Suprapubic skin (tissue), 4 donors: ENCODE data around the gene SGO2. TPM values are rescaled to one million over a fixed set of nuclear protein-coding genes. Genes with fewer than 3 reads are reported as not detected.
"Not testable (repeated sequence)": the region's sequence is repeated elsewhere in the genome, so short reads cannot be mapped to it uniquely, and the experiment has no call there.

Experiments used
- DNase-seq, 2 donors: peaks; one replicate each; pipeline ENCODE4 v3.0.0-alpha.2; 2019; ENCODE audit warnings: low spot score in 2 of 2
- H3K27ac ChIP-seq: fragments of 200-600 bp; sonication (generic); one replicate; pipeline ENCODE4 v1.5.1; 2019
- H3K27me3 ChIP-seq: fragments of 200-600 bp; sonication (generic); one replicate; pipeline ENCODE4 v1.5.1; 2019
- H3K36me3 ChIP-seq: fragments of 200-600 bp; sonication (generic); one replicate; pipeline ENCODE4 v1.5.1; 2019
- H3K4me1 ChIP-seq: fragments of 200-600 bp; sonication (generic); one replicate; pipeline ENCODE4 v1.5.1; 2019
- H3K4me3 ChIP-seq: fragments of 200-600 bp; sonication (generic); one replicate; pipeline ENCODE4 v1.5.1; 2019; ENCODE audit warnings: mild to moderate bottlenecking
- H3K9me3 ChIP-seq: fragments of 200-600 bp; sonication (generic); one replicate; pipeline ENCODE4 v1.5.1; 2019
- CTCF ChIP-seq, 2 donors: fragments of 200-600 bp in 1 of 2; fragments of 450-650 bp in 1 of 2; sonication (generic) in 1 of 2; IDR thresholded peaks; one replicate each; pipeline ENCODE4 v1.5.1; 2016 to 2019; ENCODE audit warnings: antibody characterized with exemption in 2 of 2, mild to moderate bottlenecking in 1 of 2, moderate library complexity in 1 of 2
- EP300 ChIP-seq: sonication (generic); formaldehyde crosslinking; IDR thresholded peaks from one replicate; pipeline ENCODE4 v1.6.1; 2017; ENCODE audit warnings: antibody characterized with exemption
- POLR2A ChIP-seq, 2 donors: fragments of 450-650 bp; IDR thresholded peaks; one replicate each; pipeline ENCODE4 v1.6.1; 2017; ENCODE audit warnings: antibody characterized with exemption in 2 of 2, mild to moderate bottlenecking in 2 of 2, moderate library complexity in 2 of 2
- POLR2AphosphoS5 ChIP-seq, 3 donors: sonication (generic); formaldehyde crosslinking; IDR thresholded peaks; one replicate each; pipeline ENCODE4 v1.6.1; 2017; ENCODE audit warnings: antibody characterized with exemption in 3 of 3
- WGBS: methylation state at CpG from one replicate; pipeline ENCODE4 v1.1.5; 2018; 5-methylcytosine and 5-hydroxymethylcytosine counted together
- total RNA-seq, 4 donors: library from RNA; depleted of rRNA; stranded (reverse); fragments of >200 nt; gene quantifications; one replicate each; pipeline ENCODE4 v1.1.0, GENCODE V29; 2016

SGO2 gene
- total RNA-seq, 4 donors from 2014 or later = 2.0 to 3.5 (median 2.8) TPM

- 81% methylated on average over 2 of the region's 2 CpGs for WGBS
- no peak for TF ChIP-seq POLR2A (IDR thresholded peaks at IDR 0.05)
Observed at GRCh38 chr2:200625282-200625681, 99.3 kb downstream of the SGO2 start.

GRCh38 chr2:200625958-200626363 lies 100.0 kb downstream of the SGO2 start:
- Histone ChIP-seq H3K9me3 (no peaks in the 10 kb centered on the region), H3K4me3 (no peak overlapping the region), H3K36me3 (peaks cover 25% of the 10 kb centered on the region), H3K27me3 (no peaks in the 10 kb centered on the region), H3K4me1 (no peaks in the 10 kb centered on the region), H3K27ac (no peak overlapping the region)
- DNase-seq = no peak
- WGBS = 70% methylated on average over 2 of the region's 2 CpGs
- no peak for TF ChIP-seq CTCF (IDR thresholded peaks at IDR 0.05)
- no peak for TF ChIP-seq POLR2A (IDR thresholded peaks at IDR 0.05)
- TF ChIP-seq POLR2AphosphoS5 (IDR thresholded peaks at IDR 0.05) = no peak
- no peak for TF ChIP-seq EP300

More at GRCh38 chr2:200625282-200625681, 99.3 kb downstream of the SGO2 start:
- no peak for DNase-seq
- H3K36me3 ChIP-seq = peaks cover 25% of the 10 kb centered on the region
- H3K4me1 ChIP-seq = no peaks in the 10 kb centered on the region
- H3K9me3 ChIP-seq = no peaks in the 10 kb centered on the region
- no peak overlapping the region for H3K27ac ChIP-seq
- H3K4me3 ChIP-seq = no peak overlapping the region
- no peaks in the 10 kb centered on the region for H3K27me3 ChIP-seq

- DNase-seq = no peak
- WGBS = 55% methylated on average over 4 of the region's 4 CpGs
Observed at GRCh38 chr2:200627110-200627770, 101.2 kb downstream of the SGO2 start.

GRCh38 chr2:200628461-200628860 lies 102.5 kb downstream of the SGO2 start:
- 78% methylated on average over 4 of the region's 4 CpGs for WGBS
- peaks cover 23% of the 10 kb centered on the region for H3K36me3 ChIP-seq

More at GRCh38 chr2:200627110-200627770, 101.2 kb downstream of the SGO2 start:
- Histone ChIP-seq H3K36me3 (peaks cover 25% of the 10 kb centered on the region), H3K9me3 (no peaks in the 10 kb centered on the region), H3K27ac (no peak overlapping the region), H3K4me3 (no peak overlapping the region), H3K27me3 (no peaks in the 10 kb centered on the region), H3K4me1 (no peaks in the 10 kb centered on the region)
- no peak for TF ChIP-seq CTCF (IDR thresholded peaks at IDR 0.05)
- no peak for TF ChIP-seq EP300
- no peak for TF ChIP-seq POLR2AphosphoS5 (IDR thresholded peaks at IDR 0.05)
- no peak for TF ChIP-seq POLR2A (IDR thresholded peaks at IDR 0.05)

GRCh38 chr2:200631287-200631686 lies 105.3 kb downstream of the SGO2 start:
- Histone ChIP-seq H3K4me1 (no peaks in the 10 kb centered on the region), H3K4me3 (no peak overlapping the region), H3K9me3 (no peaks in the 10 kb centered on the region), H3K36me3 (peaks cover 16% of the 10 kb centered on the region), H3K27ac (no peak overlapping the region), H3K27me3 (no peaks in the 10 kb centered on the region)
- DNase-seq = no peak
- no peak for TF ChIP-seq POLR2A (IDR thresholded peaks at IDR 0.05)
- no peak for TF ChIP-seq CTCF (IDR thresholded peaks at IDR 0.05)
- no peak for TF ChIP-seq EP300
- no peak for TF ChIP-seq POLR2AphosphoS5 (IDR thresholded peaks at IDR 0.05)
- 70% methylated on average over 1 of the region's 1 CpG for WGBS

More at GRCh38 chr2:200628461-200628860, 102.5 kb downstream of the SGO2 start:
- DNase-seq, H3K9me3 ChIP-seq, H3K4me1 ChIP-seq, H3K27me3 ChIP-seq, H3K27ac ChIP-seq, H3K4me3 ChIP-seq: not testable (repeated sequence)

Other genes starting within 250 kb of the SGO2 start
- gene SPATS2L, start 219.5 kb upstream of the SGO2 start, total RNA-seq = 100 to 1,000 TPM in 1 of 4 donors, 10 to 100 TPM in 3; 39.9 to 104 (median 57.7) TPM
- gene KCTD18, start 16.1 kb upstream of the SGO2 start, total RNA-seq = 10 to 100 TPM; 14.0 to 22.8 (median 21.2) TPM
- 10 to 100 TPM; 20.1 to 46.9 (median 30.4) TPM for gene AOX1, start 59.8 kb downstream of the SGO2 start, total RNA-seq